Adipocyte (in vitro differentiated cells): ENCODE measurements around the gene PPA2.

Source experiments
- DNase-seq: peaks from one replicate; pipeline ENCODE4 v3.0.0-alpha.2; 2015; ENCODE audit warnings: low read depth
- H3K27me3 ChIP-seq: replicated peaks from 2 replicates; pipeline ENCODE4 v1.7.0; 2013; ENCODE audit warnings: mild to moderate bottlenecking, low read length, moderate library complexity; ENCODE audit not compliant: control insufficient read depth, insufficient read depth
- H3K36me3 ChIP-seq: 2 replicates; pipeline ENCODE4 v1.7.0; 2013; ENCODE audit warnings: low read length, mild to moderate bottlenecking, moderate library complexity; ENCODE audit not compliant: control insufficient read depth, insufficient read depth, severe bottlenecking
- H3K4me1 ChIP-seq: 2 replicates; pipeline ENCODE4 v1.7.0; 2013; ENCODE audit warnings: mild to moderate bottlenecking, low read length, moderate library complexity; ENCODE audit not compliant: control insufficient read depth, insufficient read depth
- H3K4me3 ChIP-seq: 2 replicates; pipeline ENCODE4 v1.7.0; 2013; ENCODE audit warnings: mild to moderate bottlenecking, low read length, moderate library complexity
- H3K9ac ChIP-seq: 2 replicates; pipeline ENCODE4 v1.7.0; 2013; ENCODE audit warnings: mild to moderate bottlenecking, low read length, moderate library complexity
- H3K9me3 ChIP-seq: 2 replicates; pipeline ENCODE4 v1.7.0; 2013; ENCODE audit warnings: mild to moderate bottlenecking, low read length, moderate library complexity; ENCODE audit not compliant: control insufficient read depth

Gene PPA2

GRCh38 chr4:105473324-105474098 lies at the start of gene PPA2:
Gene PPA2, minus strand, starts transcription at chr4:105474062. Its CDS starts 12 bp downstream, at chr4:105474050.
- Histone ChIP-seq H3K9ac (peak within 1 kb of the TSS; percentile 98), H3K4me1 (peaks cover 27% of the 10 kb centered on the region), H3K27me3 (no peaks in the 10 kb centered on the region), H3K36me3 (no peaks in the 10 kb centered on the region), H3K9me3 (no peaks in the 10 kb centered on the region), H3K4me3 (peak within 1 kb of the TSS; percentile 90)
- peak; percentile 94 for DNase-seq

- peak; percentile 61 for DNase-seq
- no peaks in the 10 kb centered on the region for H3K27me3 ChIP-seq
- H3K9me3 ChIP-seq, result no peaks in the 10 kb centered on the region
- H3K9ac ChIP-seq, result no peak overlapping the region
- H3K36me3 ChIP-seq, result no peaks in the 10 kb centered on the region
- H3K4me1 ChIP-seq, result no peaks in the 10 kb centered on the region
- no peak overlapping the region for H3K4me3 ChIP-seq
Measured at GRCh38 chr4:105520819-105521790, 47.2 kb upstream of the PPA2 start.

GRCh38 chr4:105510245-105510644 lies 36.4 kb upstream of the PPA2 start:
- H3K27me3 ChIP-seq, result no peaks in the 10 kb centered on the region
- H3K9me3 ChIP-seq, result peaks cover 6% of the 10 kb centered on the region
- no peaks in the 10 kb centered on the region for H3K4me1 ChIP-seq
- no peaks in the 10 kb centered on the region for H3K36me3 ChIP-seq
- no peak for DNase-seq
- H3K4me3 ChIP-seq, result no peak overlapping the region
- no peak overlapping the region for H3K9ac ChIP-seq

- H3K27me3 ChIP-seq, result no peaks in the 10 kb centered on the region
- peaks cover 3% of the 10 kb centered on the region for H3K4me1 ChIP-seq
- H3K4me3 ChIP-seq, result no peak overlapping the region
- no peaks in the 10 kb centered on the region for H3K36me3 ChIP-seq
- H3K9ac ChIP-seq, result no peak overlapping the region
- DNase-seq, result no peak
- H3K9me3 ChIP-seq, result peaks cover 1% of the 10 kb centered on the region
Measured at GRCh38 chr4:105509714-105510113, 35.9 kb upstream of the PPA2 start.

- Histone ChIP-seq H3K4me3 (no peak overlapping the region), H3K36me3 (no peaks in the 10 kb centered on the region), H3K9me3 (no peaks in the 10 kb centered on the region), H3K4me1 (peaks cover 5% of the 10 kb centered on the region), H3K27me3 (no peaks in the 10 kb centered on the region), H3K9ac (no peak overlapping the region)
- no peak for DNase-seq
Measured at GRCh38 chr4:105509291-105509690, 35.4 kb upstream of the PPA2 start.

DNA sequence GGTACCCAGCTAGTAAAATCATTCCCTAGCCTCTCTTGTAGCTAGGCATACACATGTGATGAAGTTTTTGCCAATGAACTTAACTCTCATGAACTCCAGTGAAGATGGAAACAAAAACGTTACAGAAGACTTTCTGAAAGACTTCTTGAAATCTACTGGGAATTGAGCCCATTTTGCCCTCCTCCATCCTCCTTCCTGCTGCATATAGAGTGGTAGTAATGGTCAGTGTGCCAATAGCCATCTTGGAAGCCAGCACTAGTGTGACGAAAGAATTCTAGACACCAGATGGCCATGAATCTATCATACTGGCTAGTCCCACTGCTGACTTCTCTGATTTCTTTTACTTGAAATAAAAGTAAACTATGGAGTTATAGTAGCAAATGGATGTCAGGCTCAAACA lies 30.9 kb upstream of the PPA2 start:
- no peak overlapping the region for H3K4me3 ChIP-seq
- no peaks in the 10 kb centered on the region for H3K27me3 ChIP-seq
- H3K9ac ChIP-seq, result no peak overlapping the region
- H3K36me3 ChIP-seq, result no peaks in the 10 kb centered on the region
- no peak for DNase-seq
- peaks cover 5% of the 10 kb centered on the region for H3K4me1 ChIP-seq
- no peaks in the 10 kb centered on the region for H3K9me3 ChIP-seq

GRCh38 chr4:105503484-105503883 lies 29.6 kb upstream of the PPA2 start:
- no peaks in the 10 kb centered on the region for H3K36me3 ChIP-seq
- DNase-seq, result no peak
- no peak overlapping the region for H3K9ac ChIP-seq
- no peak overlapping the region for H3K4me3 ChIP-seq
- peaks cover 5% of the 10 kb centered on the region for H3K4me1 ChIP-seq
- no peaks in the 10 kb centered on the region for H3K9me3 ChIP-seq
- no peaks in the 10 kb centered on the region for H3K27me3 ChIP-seq

- DNase-seq, result no peak
- Histone ChIP-seq H3K4me1 (no peaks in the 10 kb centered on the region), H3K27me3 (no peaks in the 10 kb centered on the region), H3K9me3 (peaks cover 3% of the 10 kb centered on the region), H3K4me3 (no peak overlapping the region), H3K9ac (no peak overlapping the region), H3K36me3 (no peaks in the 10 kb centered on the region)
Measured at GRCh38 chr4:105496899-105497298, 23.0 kb upstream of the PPA2 start.

GRCh38 chr4:105495667-105496066 lies 21.8 kb upstream of the PPA2 start:
- DNase-seq, result no peak
- Histone ChIP-seq H3K36me3 (no peaks in the 10 kb centered on the region), H3K27me3 (no peaks in the 10 kb centered on the region), H3K9me3 (peaks cover 3% of the 10 kb centered on the region), H3K4me3 (no peak overlapping the region), H3K9ac (no peak overlapping the region), H3K4me1 (no peaks in the 10 kb centered on the region)

- DNase-seq, result no peak
- no peaks in the 10 kb centered on the region for H3K4me1 ChIP-seq
- H3K27me3 ChIP-seq, result no peaks in the 10 kb centered on the region
- H3K9ac ChIP-seq, result no peak overlapping the region
- no peak overlapping the region for H3K4me3 ChIP-seq
- peaks cover 3% of the 10 kb centered on the region for H3K9me3 ChIP-seq
- no peaks in the 10 kb centered on the region for H3K36me3 ChIP-seq
Measured at GRCh38 chr4:105490523-105490922, 16.7 kb upstream of the PPA2 start.

DNA sequence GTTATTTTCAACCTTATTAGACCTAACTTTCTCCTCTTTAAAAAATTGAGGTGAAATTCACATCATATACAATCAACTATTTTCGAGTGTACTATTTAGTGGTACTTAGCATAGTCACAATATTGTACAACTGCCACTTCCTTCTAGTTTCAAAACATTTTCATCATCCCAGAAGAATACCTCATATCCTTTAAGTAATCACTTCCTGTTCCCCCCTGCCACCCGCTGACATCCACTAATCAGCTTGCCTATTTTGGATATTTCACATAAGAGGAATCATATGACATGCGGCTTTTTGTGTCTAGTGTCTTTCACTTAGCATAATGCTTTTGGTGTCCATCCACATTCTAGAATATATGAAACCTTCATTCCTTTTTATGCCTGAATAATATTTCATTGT lies 10.0 kb upstream of the PPA2 start:
- Histone ChIP-seq H3K27me3 (no peaks in the 10 kb centered on the region), H3K36me3 (no peaks in the 10 kb centered on the region), H3K9me3 (no peaks in the 10 kb centered on the region), H3K4me1 (no peaks in the 10 kb centered on the region), H3K9ac (no peak overlapping the region), H3K4me3 (no peak overlapping the region)
- DNase-seq, result no peak
